ENCODE results near the gene GRIP1.

The GRIP1 gene

GRCh38 chr12:66323017-66323416 lies 355.9 kb downstream of the GRIP1 start:
- H3K9me3 ChIP-seq (ENCODE audit: control insufficient read depth, insufficient read depth, low read length) = no peaks in the 10 kb centered on the region
- H3K4me1 ChIP-seq (ENCODE audit: control insufficient read depth, low read length) = no peaks in the 10 kb centered on the region
- H3F3A ChIP-seq (ENCODE audit: control insufficient read depth, insufficient read depth) = no peaks in the 10 kb centered on the region
- H3K27ac ChIP-seq (ENCODE audit: low read depth, low read length) = no peak overlapping the region
- no peak for TF ChIP-seq CTCF (IDR thresholded peaks at IDR 0.05; ENCODE audit: low read depth, low read length, poor library complexity, severe bottlenecking)
- H3K4me3 ChIP-seq (ENCODE audit: low read length) = no peak overlapping the region
- no peaks in the 10 kb centered on the region for H3K79me2 ChIP-seq (ENCODE audit: control insufficient read depth, low read length)
- no peak overlapping the region for H3K4me2 ChIP-seq (ENCODE audit: low read length)
- no peaks in the 10 kb centered on the region for H3K9me2 ChIP-seq (replicated peaks; ENCODE audit: control insufficient read depth, low read length)
- H3K36me3 ChIP-seq (ENCODE audit: control insufficient read depth, low read length) = no peaks in the 10 kb centered on the region
- H3K27me3 ChIP-seq (ENCODE audit: control insufficient read depth, low read length) = no peaks in the 10 kb centered on the region
- no peaks in the 10 kb centered on the region for H4K20me1 ChIP-seq (ENCODE audit: control insufficient read depth, insufficient read depth, low read depth, low read length)

GRCh38 chr12:66321435-66321834 lies 357.4 kb downstream of the GRIP1 start:
- H3K4me1 ChIP-seq (ENCODE audit: control insufficient read depth, low read length) = no peaks in the 10 kb centered on the region
- H3K9me3 ChIP-seq (ENCODE audit: control insufficient read depth, insufficient read depth, low read length) = no peaks in the 10 kb centered on the region
- H3K27me3 ChIP-seq (ENCODE audit: control insufficient read depth, low read length) = no peaks in the 10 kb centered on the region
- no peaks in the 10 kb centered on the region for H3K79me2 ChIP-seq (ENCODE audit: control insufficient read depth, low read length)
- H3K9me2 ChIP-seq (replicated peaks; ENCODE audit: control insufficient read depth, low read length) = no peaks in the 10 kb centered on the region
- no peak for TF ChIP-seq CTCF (IDR thresholded peaks at IDR 0.05; ENCODE audit: low read depth, low read length, poor library complexity, severe bottlenecking)
- no peak for TF ChIP-seq EZH2phosphoT487 (IDR thresholded peaks at IDR 0.05; ENCODE audit: borderline replicate concordance, low read length)
- no peaks in the 10 kb centered on the region for H3K36me3 ChIP-seq (ENCODE audit: control insufficient read depth, low read length)
- H3K4me2 ChIP-seq (ENCODE audit: low read length) = no peak overlapping the region
- H3K4me3 ChIP-seq (ENCODE audit: low read length) = no peak overlapping the region
- no peaks in the 10 kb centered on the region for H3F3A ChIP-seq (ENCODE audit: control insufficient read depth, insufficient read depth)
- no peak overlapping the region for H3K27ac ChIP-seq (ENCODE audit: low read depth, low read length)
- no peaks in the 10 kb centered on the region for H4K20me1 ChIP-seq (ENCODE audit: control insufficient read depth, insufficient read depth, low read depth, low read length)

- no peak overlapping the region for H3K27ac ChIP-seq (ENCODE audit: low read depth, low read length)
- no peaks in the 10 kb centered on the region for H3F3A ChIP-seq (ENCODE audit: control insufficient read depth, insufficient read depth)
- H3K4me2 ChIP-seq (ENCODE audit: low read length) = no peak overlapping the region
- H3K9me3 ChIP-seq (ENCODE audit: control insufficient read depth, insufficient read depth, low read length) = no peaks in the 10 kb centered on the region
- no peaks in the 10 kb centered on the region for H3K27me3 ChIP-seq (ENCODE audit: control insufficient read depth, low read length)
- H3K4me1 ChIP-seq (ENCODE audit: control insufficient read depth, low read length) = no peaks in the 10 kb centered on the region
- H3K4me3 ChIP-seq (ENCODE audit: low read length) = no peak overlapping the region
- no peak for TF ChIP-seq CTCF (IDR thresholded peaks at IDR 0.05; ENCODE audit: low read depth, low read length, poor library complexity, severe bottlenecking)
- TF ChIP-seq EZH2phosphoT487 (IDR thresholded peaks at IDR 0.05; ENCODE audit: borderline replicate concordance, low read length) = no peak
- H3K36me3 ChIP-seq (ENCODE audit: control insufficient read depth, low read length) = no peaks in the 10 kb centered on the region
- H3K79me2 ChIP-seq (ENCODE audit: control insufficient read depth, low read length) = no peaks in the 10 kb centered on the region
- H3K9me2 ChIP-seq (replicated peaks; ENCODE audit: control insufficient read depth, low read length) = no peaks in the 10 kb centered on the region
- H4K20me1 ChIP-seq (ENCODE audit: control insufficient read depth, insufficient read depth, low read depth, low read length) = no peaks in the 10 kb centered on the region
These were observed 357.9 kb downstream of the GRIP1 start for GRCh38 chr12:66320996-66321395.
